Measurements from ENCODE around the gene OSBPL10.
"Not testable (repeated sequence)": the region's sequence is repeated elsewhere in the genome, so short reads cannot be mapped to it uniquely, and the experiment has no call there.

Gene OSBPL10

GRCh38 chr3:32018757-32019564 lies 37.9 kb upstream of the OSBPL10 start:
- TF ChIP-seq CTCF (IDR thresholded peaks at IDR 0.05; ENCODE audit: low read depth, low read length), result peak; percentile 56
- H3K4me1 ChIP-seq, result no peaks in the 10 kb centered on the region
- H3K27me3 ChIP-seq, result no peaks in the 10 kb centered on the region
- H3K4me3 ChIP-seq (ENCODE audit: low read depth, low read length), result no peak overlapping the region
- no peaks in the 10 kb centered on the region for H3K9me3 ChIP-seq
- no peak for DNase-seq
- no peaks in the 10 kb centered on the region for H3K36me3 ChIP-seq

- no peak for DNase-seq
- H3K36me3 ChIP-seq, result no peaks in the 10 kb centered on the region
- no peaks in the 10 kb centered on the region for H3K4me1 ChIP-seq
- no peaks in the 10 kb centered on the region for H3K27me3 ChIP-seq
- no peak overlapping the region for H3K4me3 ChIP-seq (ENCODE audit: low read depth, low read length)
- no peak for TF ChIP-seq CTCF (IDR thresholded peaks at IDR 0.05; ENCODE audit: low read depth, low read length)
- no peaks in the 10 kb centered on the region for H3K9me3 ChIP-seq
Measured at GRCh38 chr3:32017286-32017685, 36.2 kb upstream of the OSBPL10 start.

- not testable (repeated sequence) for DNase-seq; H3K27me3 ChIP-seq; H3K4me1 ChIP-seq; H3K36me3 ChIP-seq; H3K9me3 ChIP-seq; H3K4me3 ChIP-seq (ENCODE audit: low read depth, low read length)
Measured at GRCh38 chr3:32015638-32016037, 34.6 kb upstream of the OSBPL10 start.

GRCh38 chr3:32010699-32011098 lies 29.6 kb upstream of the OSBPL10 start:
- not testable (repeated sequence) for H3K27me3 ChIP-seq; DNase-seq; H3K9me3 ChIP-seq; H3K36me3 ChIP-seq; H3K4me3 ChIP-seq (ENCODE audit: low read depth, low read length); H3K4me1 ChIP-seq

DNA sequence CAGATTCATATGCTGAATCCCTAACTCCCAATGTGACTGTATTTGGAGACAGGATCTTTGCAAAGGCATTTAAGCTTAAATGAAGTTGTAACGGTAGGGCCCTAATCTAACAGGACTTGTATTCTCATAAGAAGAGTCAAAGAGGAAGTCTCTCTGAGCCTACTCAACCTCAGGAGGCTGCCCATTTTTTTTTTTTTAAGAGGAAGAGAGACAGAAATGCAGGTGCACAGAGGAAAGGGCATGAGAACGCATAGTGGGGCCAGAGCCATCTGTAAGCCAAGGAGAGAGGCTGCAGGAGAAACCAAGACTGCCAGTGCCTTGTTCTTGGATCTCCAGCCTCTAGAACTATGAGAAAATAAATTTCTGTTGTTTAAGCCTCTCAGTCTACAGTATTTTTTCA lies 28.9 kb upstream of the OSBPL10 start:
- Histone ChIP-seq H3K4me3 (ENCODE audit: low read depth, low read length) (no peak overlapping the region), H3K27me3 (no peaks in the 10 kb centered on the region), H3K36me3 (no peaks in the 10 kb centered on the region), H3K9me3 (no peaks in the 10 kb centered on the region), H3K4me1 (no peaks in the 10 kb centered on the region)
- no peak for DNase-seq
- TF ChIP-seq CTCF (IDR thresholded peaks at IDR 0.05; ENCODE audit: low read depth, low read length), result no peak

- H3K9me3 ChIP-seq, result no peaks in the 10 kb centered on the region
- H3K36me3 ChIP-seq, result no peaks in the 10 kb centered on the region
- no peak for DNase-seq
- no peak for TF ChIP-seq CTCF (IDR thresholded peaks at IDR 0.05; ENCODE audit: low read depth, low read length)
- H3K4me1 ChIP-seq, result no peaks in the 10 kb centered on the region
- no peaks in the 10 kb centered on the region for H3K27me3 ChIP-seq
- H3K4me3 ChIP-seq (ENCODE audit: low read depth, low read length), result no peak overlapping the region
Measured at GRCh38 chr3:32009101-32009500, 28.0 kb upstream of the OSBPL10 start.

DNA sequence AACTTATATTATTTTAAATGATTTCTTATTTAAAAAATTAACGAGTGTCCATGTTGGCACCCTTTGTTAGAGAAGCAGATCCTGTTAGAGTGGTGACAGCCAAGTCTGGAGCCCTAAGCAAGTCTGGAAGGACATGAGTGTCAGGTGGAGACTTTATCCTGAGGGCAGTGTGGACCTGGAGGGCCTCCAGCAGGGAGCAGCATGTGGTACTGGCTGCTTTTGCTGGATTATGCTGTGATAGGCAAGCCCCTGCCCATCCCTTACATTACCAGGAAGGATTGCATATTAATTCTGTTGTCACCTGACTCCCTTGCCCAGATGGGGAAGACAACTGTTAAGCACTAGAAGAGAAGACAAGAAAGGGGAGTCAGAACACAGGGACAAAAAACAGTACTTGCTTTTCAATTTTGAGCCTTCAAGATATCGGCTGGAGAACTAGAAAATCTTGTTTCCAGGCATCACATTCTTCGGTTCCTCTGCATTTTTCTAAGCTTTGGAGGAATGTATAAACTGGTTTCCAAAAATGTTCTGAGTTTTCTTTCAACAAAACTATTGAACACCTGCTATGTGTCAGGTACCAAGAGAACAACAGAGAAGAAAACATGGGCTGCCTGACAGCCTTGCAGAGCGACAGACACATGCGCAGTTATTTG lies 23.2 kb upstream of the OSBPL10 start:
- Histone ChIP-seq H3K36me3 (no peaks in the 10 kb centered on the region), H3K4me1 (no peaks in the 10 kb centered on the region), H3K9me3 (no peaks in the 10 kb centered on the region), H3K27me3 (no peaks in the 10 kb centered on the region), H3K4me3 (ENCODE audit: low read depth, low read length) (no peak overlapping the region)
- no peak for TF ChIP-seq CTCF (IDR thresholded peaks at IDR 0.05; ENCODE audit: low read depth, low read length)
- no peak for DNase-seq

Data from BE2C (cell line).